Sigmoid colon (tissue), 7 donors: ENCODE measurements around the gene ZNF775. TPM values are rescaled to one million over a fixed set of nuclear protein-coding genes. Genes with fewer than 3 reads are reported as not detected.

Experiments
- DNase-seq: peaks from one replicate; pipeline ENCODE4 v3.0.0-alpha.2; 2019
- H3K27ac ChIP-seq, 4 donors: fragments of 200-600 bp; sonication (generic); one replicate each; pipeline ENCODE4 v1.5.1; 2016 to 2019; ENCODE audit warnings: mild to moderate bottlenecking in 1 of 4
- H3K27me3 ChIP-seq, 3 donors: fragments of 200-600 bp; sonication (generic); one replicate each; pipeline ENCODE4 v1.5.1; 2019; ENCODE audit warnings: mild to moderate bottlenecking in 1 of 3
- H3K36me3 ChIP-seq, 4 donors: fragments of 200-600 bp; sonication (generic); one replicate each; pipeline ENCODE4 v1.5.1; 2016 to 2019
- H3K4me1 ChIP-seq, 4 donors: fragments of 200-600 bp; sonication (generic); one replicate each; pipeline ENCODE4 v1.5.1; 2017 to 2019
- H3K4me3 ChIP-seq, 4 donors: fragments of 200-600 bp; sonication (generic); one replicate each; pipeline ENCODE4 v1.5.1; 2017 to 2019; ENCODE audit warnings: mild to moderate bottlenecking in 2 of 4, moderate library complexity in 1 of 4
- H3K9me3 ChIP-seq, 4 donors: fragments of 200-600 bp in 3 of 4; sonication (generic) in 3 of 4; one replicate each; pipeline versions ENCODE4 v1.5.1 to v1.6.1; 2013 to 2019
- EP300 ChIP-seq, 4 donors: sonication (generic); formaldehyde crosslinking; IDR thresholded peaks; one replicate each; pipeline ENCODE4 v1.6.1; 2017; ENCODE audit warnings: antibody characterized with exemption in 4 of 4
- POLR2A ChIP-seq, 2 donors: fragments of 450-650 bp; IDR thresholded peaks; one replicate each; pipeline ENCODE4 v1.6.1; 2016; ENCODE audit warnings: antibody characterized with exemption in 2 of 2, mild to moderate bottlenecking in 2 of 2, moderate library complexity in 2 of 2
- POLR2AphosphoS5 ChIP-seq, 4 donors: sonication (generic); formaldehyde crosslinking; IDR thresholded peaks; one replicate each; pipeline ENCODE4 v1.6.1; 2017; ENCODE audit warnings: antibody characterized with exemption in 4 of 4
- WGBS, 2 donors: extraction: QIAGEN DNeasy Blood & Tissue Kit; methylation state at CpG; one replicate each; pipeline ENCODE4 v1.1.7; 2013; 5-methylcytosine and 5-hydroxymethylcytosine counted together
- intact Hi-C: fragments of 100-400 bp; cut with DNase I; formaldehyde crosslinking; loops from one replicate; pipeline ENCODE4 v1.15.1; 2023
- polyA plus RNA-seq, 3 donors: library from polyadenylated mRNA; stranded (reverse); fragments of 200-250 nt; gene quantifications; one replicate each; pipeline ENCODE4 v1.2.3, GENCODE V29; 2013
- total RNA-seq, 4 donors: library from RNA; depleted of rRNA; stranded (reverse); fragments of >200 nt; gene quantifications; one replicate each; pipeline ENCODE4 v1.1.0, GENCODE V29; 2016
- TF ChIP-seq, protein P1 (sequence below), 4 experiments: fragments of 450-650 bp in 3 of 4; fragments of 200-600 bp in 1 of 4; IDR thresholded peaks; one replicate each; pipeline ENCODE4 v1.5.1; 2016 to 2019; ENCODE audit warnings: antibody characterized with exemption in 4 of 4, mild to moderate bottlenecking in 3 of 4, moderate library complexity in 2 of 4
- donor health status: healthy with polysubstance abuse.
- donor health status: Bipolar disorder and iron deficiency.
- donor health status: healthy.

ZNF775 gene
- total and polyA plus RNA-seq, 7 donors = 3.0 to 10.7 (median 6.1) TPM

DNA sequence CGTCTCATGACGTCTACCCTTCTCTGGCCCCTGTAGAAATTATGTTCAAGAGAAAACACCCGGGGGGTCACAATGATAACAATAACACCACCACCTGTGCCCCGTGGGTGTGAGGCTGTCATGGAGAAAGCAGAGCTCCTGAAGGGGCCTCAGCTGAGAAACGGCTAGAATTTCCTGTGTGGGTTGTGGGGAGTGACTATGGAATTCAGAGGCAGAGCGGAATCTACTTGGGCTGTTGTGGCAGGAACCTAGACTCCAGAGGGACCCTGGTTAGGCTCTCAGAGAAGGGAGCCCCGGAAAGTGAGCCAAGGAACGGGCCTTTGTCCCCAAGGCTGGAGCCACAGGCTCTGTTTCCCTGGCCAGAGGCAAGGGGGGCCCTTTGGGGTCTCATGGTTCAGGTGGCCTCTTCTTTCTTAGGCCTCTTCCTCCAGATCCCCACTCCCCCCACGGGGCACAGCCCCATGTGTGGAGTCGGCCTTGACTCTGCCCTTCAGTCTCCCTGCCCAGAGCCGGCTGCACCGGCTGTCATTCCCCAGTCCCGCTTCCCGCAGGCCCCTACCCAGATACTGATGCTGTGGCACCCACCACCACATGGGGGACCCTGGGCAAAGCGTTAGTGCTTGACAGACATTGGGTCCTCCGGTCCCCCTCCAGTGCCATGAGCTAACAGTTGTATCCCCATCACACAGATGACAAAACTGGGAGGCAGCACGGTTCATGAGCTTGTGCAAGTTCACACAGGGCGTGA, 64.8 kb downstream of the ZNF775 start:
- whole genome bisulfite sequencing, 2 donors = 81 to 91% methylated on average over 18 of the region's 18 CpGs
- Histone ChIP-seq H3K9me3 (peaks cover 0 to 8% (median 1%) of the 10 kb centered on the region in 4 donors), H3K27me3 (no peaks in the 10 kb centered on the region), H3K4me3 (no peak overlapping the region), H3K4me1 (peaks cover 0 to 14% (median 1%) of the 10 kb centered on the region in 4 donors), H3K27ac (no peak overlapping the region), H3K36me3 (no peaks in the 10 kb centered on the region)
- DNase-seq = no peak
- TF ChIP-seq, protein P1, sequence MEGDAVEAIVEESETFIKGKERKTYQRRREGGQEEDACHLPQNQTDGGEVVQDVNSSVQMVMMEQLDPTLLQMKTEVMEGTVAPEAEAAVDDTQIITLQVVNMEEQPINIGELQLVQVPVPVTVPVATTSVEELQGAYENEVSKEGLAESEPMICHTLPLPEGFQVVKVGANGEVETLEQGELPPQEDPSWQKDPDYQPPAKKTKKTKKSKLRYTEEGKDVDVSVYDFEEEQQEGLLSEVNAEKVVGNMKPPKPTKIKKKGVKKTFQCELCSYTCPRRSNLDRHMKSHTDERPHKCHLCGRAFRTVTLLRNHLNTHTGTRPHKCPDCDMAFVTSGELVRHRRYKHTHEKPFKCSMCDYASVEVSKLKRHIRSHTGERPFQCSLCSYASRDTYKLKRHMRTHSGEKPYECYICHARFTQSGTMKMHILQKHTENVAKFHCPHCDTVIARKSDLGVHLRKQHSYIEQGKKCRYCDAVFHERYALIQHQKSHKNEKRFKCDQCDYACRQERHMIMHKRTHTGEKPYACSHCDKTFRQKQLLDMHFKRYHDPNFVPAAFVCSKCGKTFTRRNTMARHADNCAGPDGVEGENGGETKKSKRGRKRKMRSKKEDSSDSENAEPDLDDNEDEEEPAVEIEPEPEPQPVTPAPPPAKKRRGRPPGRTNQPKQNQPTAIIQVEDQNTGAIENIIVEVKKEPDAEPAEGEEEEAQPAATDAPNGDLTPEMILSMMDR (IDR thresholded peaks at IDR 0.05) = no peak
- TF ChIP-seq POLR2AphosphoS5 (IDR thresholded peaks at IDR 0.05) = no peak
- no peak for TF ChIP-seq EP300 (IDR thresholded peaks at IDR 0.05)
- no peak for TF ChIP-seq POLR2A (IDR thresholded peaks at IDR 0.05)
- intact Hi-C loops = no loop called here

DNA sequence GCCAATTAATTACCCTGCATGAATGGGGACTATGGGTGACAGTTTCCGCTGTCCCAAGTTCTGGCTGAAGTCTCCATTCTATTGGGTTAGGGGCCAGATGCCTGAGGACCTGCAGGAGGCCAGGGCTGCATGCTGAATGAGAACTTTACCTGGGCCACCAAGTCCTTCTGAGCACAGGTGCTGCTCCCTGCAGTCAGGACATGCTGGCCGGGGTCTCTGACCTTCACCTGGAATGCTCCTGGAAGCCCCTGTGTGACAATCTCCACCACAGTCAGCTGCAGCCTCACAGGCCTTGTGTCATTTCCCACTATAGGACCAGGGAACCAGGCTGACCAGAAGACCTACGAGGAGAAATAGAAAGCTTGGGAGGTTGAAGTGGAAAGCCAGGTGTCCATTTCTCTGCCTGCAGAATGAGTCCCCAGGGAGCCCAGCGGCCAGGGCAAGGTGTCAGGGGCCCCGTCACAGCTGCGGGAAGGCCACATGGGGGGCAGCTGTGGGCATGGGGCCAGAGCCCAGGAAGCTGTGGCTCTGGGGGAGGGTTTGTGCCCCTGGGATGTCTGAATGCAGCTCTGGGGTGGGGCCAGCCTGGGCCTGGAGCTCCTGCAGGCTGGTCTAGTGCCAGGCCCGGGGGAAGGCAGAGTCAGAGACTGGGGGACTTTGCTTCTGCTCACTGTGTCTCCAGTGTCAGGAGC, 65.7 kb downstream of the ZNF775 start:
- Histone ChIP-seq H3K4me1 (peaks cover 0 to 19% (median 1%) of the 10 kb centered on the region in 4 donors), H3K9me3 (peaks cover 0 to 8% (median 1%) of the 10 kb centered on the region in 4 donors), H3K36me3 (no peaks in the 10 kb centered on the region), H3K27ac (no peak overlapping the region), H3K27me3 (peaks cover 0 to 4% (median 0%) of the 10 kb centered on the region in 3 donors), H3K4me3 (no peak overlapping the region)
- WGBS, 2 donors = 65 to 86% methylated on average over 7 of the region's 7 CpGs
- intact Hi-C loops = no loop called here
- TF ChIP-seq, protein P1 (IDR thresholded peaks at IDR 0.05) = no peak
- TF ChIP-seq POLR2AphosphoS5 (IDR thresholded peaks at IDR 0.05) = no peak
- DNase-seq = no peak

DNA sequence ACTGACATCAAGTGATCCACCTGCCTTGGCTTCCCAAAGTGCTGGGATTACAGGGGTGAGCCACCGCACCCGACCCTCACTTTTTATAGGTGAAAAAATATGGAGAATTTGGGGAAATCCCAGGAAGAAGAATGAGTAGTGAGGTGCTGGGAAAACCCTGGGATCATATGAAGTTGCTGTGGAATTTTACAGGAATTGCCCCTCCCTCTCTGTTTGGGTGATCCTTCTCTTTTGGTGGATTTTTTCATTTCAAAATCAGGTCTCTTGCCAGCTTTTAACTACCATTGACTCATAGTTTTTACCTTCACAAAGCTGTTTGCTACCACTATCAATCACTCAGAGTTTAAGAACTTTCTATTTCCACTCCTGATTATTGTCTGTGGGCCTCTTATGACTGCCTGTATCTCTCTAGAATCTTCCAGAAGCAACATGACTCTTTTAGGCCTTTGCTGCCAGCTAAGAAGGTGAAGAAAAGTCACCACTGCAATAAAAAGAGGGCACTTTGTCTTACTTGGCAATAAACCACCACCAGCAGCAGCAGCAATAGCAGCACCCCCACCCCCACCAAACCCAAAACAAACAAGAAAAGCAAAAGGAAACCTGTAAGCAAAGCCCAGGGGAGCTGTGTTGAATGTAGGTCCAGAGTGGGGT, 67.3 kb downstream of the ZNF775 start:
- 82 to 84% methylated on average over 2 of the region's 2 CpGs for WGBS, 2 donors
- Histone ChIP-seq H3K36me3 (no peaks in the 10 kb centered on the region), H3K4me1 (peaks cover 0 to 19% (median 1%) of the 10 kb centered on the region in 4 donors), H3K4me3 (no peak overlapping the region), H3K27me3 (peaks cover 2 to 10% (median 8%) of the 10 kb centered on the region in 3 donors), H3K9me3 (peaks cover 0 to 5% (median 1%) of the 10 kb centered on the region in 4 donors), H3K27ac (no peak overlapping the region)
- TF ChIP-seq, protein P1 (IDR thresholded peaks at IDR 0.05) = no peak
- TF ChIP-seq EP300 (IDR thresholded peaks at IDR 0.05) (no peak), POLR2AphosphoS5 (IDR thresholded peaks at IDR 0.05) (no peak)
- intact Hi-C loops = no loop called here
- DNase-seq = no peak

Other genes starting within 250 kb of the ZNF775 start
- gene LRRC61, start 56.0 kb upstream of the ZNF775 start, total RNA-seq = 10 to 100 TPM; 10.3 to 14.0 (median 11.0) TPM
- 10 to 100 TPM in 2 of 3 donors, 1 to 10 TPM in 1; 4.4 to 18.6 (median 10.8) TPM for gene LRRC61, start 56.0 kb upstream of the ZNF775 start, polyA plus RNA-seq
- 10 to 100 TPM in 1 of 4 donors, 1 to 10 TPM in 3; 2.9 to 13.3 (median 8.3) TPM for gene ACTR3C, start 55.8 kb upstream of the ZNF775 start, total RNA-seq
- gene ACTR3C, start 55.8 kb upstream of the ZNF775 start, polyA plus RNA-seq = 10 to 100 TPM in 1 of 3 donors, 1 to 10 TPM in 2; 3.6 to 12.4 (median 5.3) TPM
- 100 to 1,000 TPM; 257 to 447 (median 388) TPM for gene RARRES2, start 37.7 kb upstream of the ZNF775 start, total RNA-seq
- gene RARRES2, start 37.7 kb upstream of the ZNF775 start, polyA plus RNA-seq = 100 to 1,000 TPM in 2 of 3 donors, 10 to 100 TPM in 1; 28.9 to 289 (median 132) TPM
- gene REPIN1, start 10.5 kb upstream of the ZNF775 start, total RNA-seq = 10 to 100 TPM; 56.3 to 63.7 (median 57.0) TPM
- gene REPIN1, start 10.5 kb upstream of the ZNF775 start, polyA plus RNA-seq = 100 to 1,000 TPM in 1 of 3 donors, 10 to 100 TPM in 2; 50.9 to 131 (median 52.3) TPM
- gene GIMAP8, start 71.3 kb downstream of the ZNF775 start, total RNA-seq = 1 to 10 TPM; 5.3 to 7.9 (median 7.2) TPM
- gene GIMAP8, start 71.3 kb downstream of the ZNF775 start, polyA plus RNA-seq = 10 to 100 TPM in 1 of 3 donors, 1 to 10 TPM in 2; 2.4 to 10.7 (median 2.8) TPM
- gene GIMAP7, start 135.5 kb downstream of the ZNF775 start, total RNA-seq = 10 to 100 TPM; 10.0 to 15.1 (median 13.3) TPM
- gene GIMAP7, start 135.5 kb downstream of the ZNF775 start, polyA plus RNA-seq = 10 to 100 TPM in 2 of 3 donors, 1 to 10 TPM in 1; 8.6 to 42.9 (median 12.6) TPM
- gene GIMAP4, start 188.1 kb downstream of the ZNF775 start, total RNA-seq = 10 to 100 TPM; 18.9 to 24.1 (median 22.2) TPM
- gene GIMAP4, start 188.1 kb downstream of the ZNF775 start, polyA plus RNA-seq = 10 to 100 TPM in 2 of 3 donors, 1 to 10 TPM in 1; 9.5 to 44.8 (median 11.4) TPM